HG03354 (cell line): ENCODE data around the gene RBM26.

Source experiments
- ATAC-seq: cut with Tn5 transposase; IDR thresholded peaks from one replicate; pipeline ENCODE4 v1.9.1; 2021; ENCODE audit warnings: mild to moderate bottlenecking; ENCODE audit not compliant: unreplicated experiment, poor library complexity, severe bottlenecking

The RBM26 gene

GRCh38 chr13:79405831-79406596, at the start of gene RBM26:
Gene RBM26, minus strand, starts transcription at chr13:79406255. Its CDS starts 481 bp downstream, at chr13:79405774.
- ATAC-seq, result peak; percentile 85

- ATAC-seq, result no peak
Measured at GRCh38 chr13:79455331-79455730, 49.3 kb upstream of the RBM26 start.

- ATAC-seq, result no peak
Measured at GRCh38 chr13:79452239-79452913, 46.3 kb upstream of the RBM26 start.

GRCh38 chr13:79451500-79451962, 45.5 kb upstream of the RBM26 start:
- ATAC-seq, result peak; percentile 100

- ATAC-seq, result no peak
Measured at GRCh38 chr13:79450110-79450509, 44.1 kb upstream of the RBM26 start.

- no peak for ATAC-seq
Measured at GRCh38 chr13:79448413-79448812, 42.4 kb upstream of the RBM26 start.

GRCh38 chr13:79447741-79448140, 41.7 kb upstream of the RBM26 start:
- no peak for ATAC-seq

GRCh38 chr13:79447141-79447540, 41.1 kb upstream of the RBM26 start:
- no peak for ATAC-seq

- ATAC-seq, result no peak
Measured at GRCh38 chr13:79445968-79446645, 40.1 kb upstream of the RBM26 start.

- no peak for ATAC-seq
Measured at GRCh38 chr13:79442706-79443105, 36.7 kb upstream of the RBM26 start.

- ATAC-seq, result no peak
Measured at GRCh38 chr13:79442221-79442620, 36.2 kb upstream of the RBM26 start.

- ATAC-seq, result no peak
Measured at GRCh38 chr13:79440958-79441528, 35.0 kb upstream of the RBM26 start.

GRCh38 chr13:79439275-79439674, 33.2 kb upstream of the RBM26 start:
- no peak for ATAC-seq

- ATAC-seq, result no peak
Measured at GRCh38 chr13:79435561-79435990, 29.5 kb upstream of the RBM26 start.

GRCh38 chr13:79434556-79434955, 28.5 kb upstream of the RBM26 start:
- ATAC-seq, result no peak

- ATAC-seq, result no peak
Measured at GRCh38 chr13:79432992-79433391, 26.9 kb upstream of the RBM26 start.

- no peak for ATAC-seq
Measured at GRCh38 chr13:79432086-79432485, 26.0 kb upstream of the RBM26 start.

- peak; percentile 59 for ATAC-seq
Measured at GRCh38 chr13:79429309-79429708, 23.3 kb upstream of the RBM26 start.

GRCh38 chr13:79427883-79428282, 21.8 kb upstream of the RBM26 start:
- no peak for ATAC-seq

- no peak for ATAC-seq
Measured at GRCh38 chr13:79427265-79427664, 21.2 kb upstream of the RBM26 start.
